Stimulated activated CD4-positive, alpha-beta T cell treated with anti-CD3 and anti-CD28 coated beads, Interleukin-12 subunit alpha, Interleukin-12 subunit beta, amount 100 ng/mL, for 4 hours (primary cell): Measurements from ENCODE around the gene PROZ.
"Not testable (repeated sequence)": the region's sequence is repeated elsewhere in the genome, so short reads cannot be mapped to it uniquely, and the experiment has no call there.

Source experiments
- DNase-seq: peaks from one replicate; pipeline ENCODE4 v3.0.0-alpha.2; 2020

Gene PROZ

GRCh38 chr13:113157929-113158747, at the start of gene PROZ:
PROZ (plus strand) TSS chr13:113158648; CDS start chr13:113158661, 13 bp downstream.
- no peak for DNase-seq

GRCh38 chr13:113109151-113110047, 49.0 kb upstream of the PROZ start:
- no peak for DNase-seq

- peak; percentile 47 for DNase-seq
Observed at GRCh38 chr13:113110048-113110851, 48.2 kb upstream of the PROZ start.

GRCh38 chr13:113110852-113111315, 47.6 kb upstream of the PROZ start:
- DNase-seq = peak; percentile 14

GRCh38 chr13:113111821-113112220, 46.6 kb upstream of the PROZ start:
- DNase-seq = not testable (repeated sequence)

GRCh38 chr13:113112475-113112874, 46.0 kb upstream of the PROZ start:
- DNase-seq = not testable (repeated sequence)

GRCh38 chr13:113112893-113113845, 45.3 kb upstream of the PROZ start:
- no peak for DNase-seq

GRCh38 chr13:113113846-113114271, 44.6 kb upstream of the PROZ start:
- no peak for DNase-seq

GRCh38 chr13:113114511-113115362, 43.7 kb upstream of the PROZ start:
- DNase-seq = no peak

- no peak for DNase-seq
Observed at GRCh38 chr13:113115363-113116205, 42.9 kb upstream of the PROZ start.

GRCh38 chr13:113116206-113116800, 42.1 kb upstream of the PROZ start:
- DNase-seq = no peak

GRCh38 chr13:113116871-113117271, 41.6 kb upstream of the PROZ start:
- no peak for DNase-seq

- DNase-seq = no peak
Observed at GRCh38 chr13:113117335-113117872, 41.0 kb upstream of the PROZ start.

- no peak for DNase-seq
Observed at GRCh38 chr13:113117911-113118260, 40.6 kb upstream of the PROZ start.

GRCh38 chr13:113118261-113119021, 40.0 kb upstream of the PROZ start:
- no peak for DNase-seq

GRCh38 chr13:113119166-113119821, 39.2 kb upstream of the PROZ start:
- DNase-seq = no peak

GRCh38 chr13:113119822-113120189, 38.6 kb upstream of the PROZ start:
- no peak for DNase-seq
